HG03108 (cell line): ENCODE measurements around the gene PLEKHG4.

Experiments used
- ATAC-seq: cut with Tn5 transposase; IDR thresholded peaks from one replicate; pipeline ENCODE4 v1.9.1; 2021; ENCODE audit warnings: moderate library complexity; ENCODE audit not compliant: unreplicated experiment

The PLEKHG4 gene

GRCh38 chr16:67263201-67263600, 16.1 kb upstream of the PLEKHG4 start:
- ATAC-seq: no peak

- no peak for ATAC-seq
Measured at GRCh38 chr16:67264277-67264676, 15.1 kb upstream of the PLEKHG4 start.

GRCh38 chr16:67264866-67265265, 14.5 kb upstream of the PLEKHG4 start:
- no peak for ATAC-seq

GRCh38 chr16:67265834-67266233, 13.5 kb upstream of the PLEKHG4 start:
- ATAC-seq: no peak

- no peak for ATAC-seq
Measured at GRCh38 chr16:67268136-67268579, 11.2 kb upstream of the PLEKHG4 start.

GRCh38 chr16:67269766-67270165, 9.6 kb upstream of the PLEKHG4 start:
- ATAC-seq: no peak

GRCh38 chr16:67270931-67271338, 8.4 kb upstream of the PLEKHG4 start:
- no peak for ATAC-seq

GRCh38 chr16:67271446-67271845, 7.9 kb upstream of the PLEKHG4 start:
- ATAC-seq: no peak

- ATAC-seq: no peak
Measured at GRCh38 chr16:67275321-67275720, 4.0 kb upstream of the PLEKHG4 start.

- no peak for ATAC-seq
Measured at GRCh38 chr16:67277294-67277998, 1.9 kb upstream of the PLEKHG4 start.

GRCh38 chr16:67277999-67278772, 1.1 kb upstream of the PLEKHG4 start:
- no peak for ATAC-seq

GRCh38 chr16:67278773-67279295, 498 bp upstream of the PLEKHG4 start:
- peak; percentile 37 for ATAC-seq

- no peak for ATAC-seq
Measured at GRCh38 chr16:67280090-67281015, 1.0 kb downstream of the PLEKHG4 start.

- ATAC-seq: no peak
Measured at GRCh38 chr16:67281536-67282446, 2.5 kb downstream of the PLEKHG4 start.

GRCh38 chr16:67282447-67282805, 3.1 kb downstream of the PLEKHG4 start:
- no peak for ATAC-seq

GRCh38 chr16:67283039-67283825, 3.9 kb downstream of the PLEKHG4 start:
- no peak for ATAC-seq

- ATAC-seq: no peak
Measured at GRCh38 chr16:67283826-67284555, 4.7 kb downstream of the PLEKHG4 start.
